IPS-20b (cell line): Measurements from ENCODE around the gene AGTPBP1.
"Not testable (repeated sequence)": the region's sequence is repeated elsewhere in the genome, so short reads cannot be mapped to it uniquely, and the experiment has no call there.

Experiments used
- H3K27ac ChIP-seq: one replicate; pipeline ENCODE4 v1.5.1; 2013; ENCODE audit warnings: low read length
- H3K27me3 ChIP-seq: 2 replicates; pipeline ENCODE4 v1.6.1; 2013; ENCODE audit warnings: mild to moderate bottlenecking, low read length, inconsistent platforms; ENCODE audit not compliant: insufficient read depth
- H3K36me3 ChIP-seq: 2 replicates; pipeline ENCODE4 v1.6.1; 2013; ENCODE audit warnings: low read depth, mild to moderate bottlenecking, inconsistent platforms, low read length, moderate library complexity; ENCODE audit not compliant: insufficient read depth
- H3K4me1 ChIP-seq: 2 replicates; pipeline ENCODE4 v1.6.1; 2013; ENCODE audit warnings: mild to moderate bottlenecking, control low read depth, inconsistent platforms, low read length, moderate library complexity; ENCODE audit not compliant: insufficient read depth
- H3K4me3 ChIP-seq: 2 replicates; pipeline ENCODE4 v1.5.1; 2013; ENCODE audit warnings: mild to moderate bottlenecking, low read length, inconsistent platforms
- H3K9ac ChIP-seq: 2 replicates; pipeline ENCODE4 v1.6.1; 2013; ENCODE audit warnings: low read depth, mild to moderate bottlenecking, inconsistent platforms, low read length, moderate library complexity
- H3K9me3 ChIP-seq: 2 replicates; pipeline ENCODE4 v1.6.1; 2013; ENCODE audit warnings: mild to moderate bottlenecking, low read depth, low read length, inconsistent platforms; ENCODE audit not compliant: insufficient read depth

AGTPBP1 gene

DNA sequence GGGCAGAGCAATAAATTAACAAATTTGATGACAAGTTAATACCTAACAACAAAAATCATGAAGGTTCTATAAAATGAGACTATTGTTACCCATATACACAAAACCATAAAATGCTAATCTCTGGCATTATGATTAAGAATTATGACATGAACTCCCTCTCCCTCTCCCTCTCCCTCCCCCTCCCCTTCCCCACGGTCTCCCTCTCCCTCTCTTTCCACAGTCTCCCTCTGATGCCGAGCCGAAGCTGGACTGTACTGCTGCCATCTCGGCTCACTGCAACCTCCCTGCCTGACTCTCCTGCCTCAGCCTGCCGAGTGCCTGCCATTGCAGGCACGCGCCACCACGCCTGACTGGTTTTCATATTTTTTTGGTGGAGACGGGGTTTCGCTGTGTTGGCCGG lies 168.8 kb downstream of the AGTPBP1 start:
- not testable (repeated sequence) for H3K36me3 ChIP-seq, H3K27ac ChIP-seq, H3K9ac ChIP-seq, H3K4me1 ChIP-seq, H3K4me3 ChIP-seq, H3K9me3 ChIP-seq, H3K27me3 ChIP-seq

DNA sequence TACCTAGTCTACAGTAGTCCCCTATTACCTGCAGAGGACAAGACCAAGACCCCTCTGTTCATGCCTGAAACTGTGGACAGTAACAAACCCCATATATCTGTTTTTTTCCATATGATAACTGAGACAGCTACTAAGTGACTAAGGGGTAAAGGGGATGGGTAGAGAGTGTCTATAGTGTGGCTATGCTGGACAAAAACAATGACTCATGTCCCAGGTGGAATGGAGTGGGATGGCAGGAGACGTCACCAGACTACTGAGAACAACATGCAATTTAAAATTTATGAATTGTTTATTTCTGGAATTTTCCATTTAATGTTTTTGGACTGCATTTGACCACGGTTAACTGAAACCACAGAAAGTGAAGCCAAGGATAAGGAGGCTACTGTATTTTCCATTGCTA lies 171.8 kb downstream of the AGTPBP1 start:
- Histone ChIP-seq H3K9me3 (no peaks in the 10 kb centered on the region), H3K27ac (no peak overlapping the region), H3K36me3 (0 out of 2 replicates have a peak, but pooled peaks cover 4% of the 10 kb centered on the region), H3K4me1 (no peaks in the 10 kb centered on the region), H3K4me3 (no peak overlapping the region), H3K27me3 (no peaks in the 10 kb centered on the region), H3K9ac (no peak overlapping the region)

DNA sequence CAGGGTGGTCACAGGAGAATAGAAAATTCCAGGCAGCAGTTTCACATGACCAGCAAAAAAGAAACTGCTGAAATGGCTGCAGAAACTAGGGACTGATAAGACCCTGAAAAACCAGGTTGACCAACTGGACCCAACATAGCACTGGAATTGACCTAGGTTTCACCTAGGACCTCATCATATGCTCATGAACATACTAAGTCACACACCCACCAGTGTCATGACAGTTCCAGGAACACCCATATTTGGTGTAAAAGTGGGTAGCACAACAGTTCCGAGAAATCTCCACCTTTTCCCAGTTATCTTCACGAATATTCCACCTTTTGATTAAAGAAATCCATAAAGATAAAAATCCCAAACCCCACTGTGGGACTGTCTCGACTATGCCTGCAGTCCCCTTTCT lies 182.2 kb downstream of the AGTPBP1 start:
- Histone ChIP-seq H3K27ac (no peak overlapping the region), H3K9me3 (no peaks in the 10 kb centered on the region), H3K4me1 (peaks cover under 1% of the 10 kb centered on the region; the same call in 1 of the 2 replicates), H3K4me3 (no peak overlapping the region), H3K9ac (no peak overlapping the region), H3K27me3 (no peaks in the 10 kb centered on the region), H3K36me3 (0 out of 2 replicates have a peak, but pooled peaks cover under 1% of the 10 kb centered on the region)

DNA sequence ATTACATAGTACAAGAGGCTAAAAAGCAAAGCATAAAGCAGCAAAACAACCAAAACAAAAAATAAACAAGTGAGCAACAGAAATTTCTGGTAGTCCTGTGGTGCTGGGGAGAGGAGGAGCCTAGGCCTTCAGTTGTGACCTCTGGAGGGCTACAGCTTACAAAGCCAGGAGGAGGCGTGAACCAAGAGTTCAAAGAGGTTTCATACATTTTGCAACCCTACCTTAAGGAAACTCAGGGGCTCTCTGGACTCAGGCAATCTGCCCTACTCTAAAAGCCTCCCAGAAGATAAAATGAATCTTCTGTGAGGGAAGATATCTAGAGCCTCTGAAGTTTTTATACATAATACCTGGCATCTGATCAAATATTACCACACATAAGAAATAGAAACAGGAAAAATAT lies 187.4 kb downstream of the AGTPBP1 start:
- Histone ChIP-seq H3K4me1 (peaks cover 8% of the 10 kb centered on the region; the same call in 1 of the 2 replicates), H3K9me3 (no peaks in the 10 kb centered on the region), H3K36me3 (no peaks in the 10 kb centered on the region), H3K9ac (no peak overlapping the region), H3K4me3 (no peak overlapping the region), H3K27me3 (no peaks in the 10 kb centered on the region), H3K27ac (no peak overlapping the region)

GRCh38 chr9:85553475-85553874 lies 188.3 kb downstream of the AGTPBP1 start:
- Histone ChIP-seq H3K4me3 (no peak overlapping the region), H3K27ac (no peak overlapping the region), H3K9ac (no peak overlapping the region), H3K36me3 (no peaks in the 10 kb centered on the region), H3K4me1 (peaks cover 8% of the 10 kb centered on the region; the same call in 1 of the 2 replicates), H3K9me3 (no peaks in the 10 kb centered on the region), H3K27me3 (no peaks in the 10 kb centered on the region)

DNA sequence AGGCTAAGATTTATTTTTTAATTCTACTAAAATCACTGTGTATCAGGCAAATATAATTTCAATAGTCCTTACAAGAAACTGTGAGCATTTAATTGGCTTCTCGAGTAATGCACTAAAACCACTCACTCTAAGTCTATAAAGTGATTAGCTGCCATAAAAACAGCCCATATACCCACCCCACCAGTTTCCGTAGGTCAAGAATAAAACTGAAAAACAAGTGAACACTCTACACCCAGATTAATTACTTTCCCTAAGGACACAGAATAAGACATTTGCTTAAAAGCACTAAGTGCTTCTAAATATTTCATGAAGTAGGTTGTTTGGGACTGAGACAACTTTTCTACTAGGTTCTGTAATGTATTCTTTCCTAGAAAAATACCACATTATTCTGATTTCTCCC lies 194.2 kb downstream of the AGTPBP1 start:
- no peak overlapping the region for H3K27ac ChIP-seq
- H3K36me3 ChIP-seq: no peaks in the 10 kb centered on the region
- no peak overlapping the region for H3K9ac ChIP-seq
- H3K4me1 ChIP-seq: peaks cover 12% of the 10 kb centered on the region
- no peak overlapping the region for H3K4me3 ChIP-seq
- H3K27me3 ChIP-seq: no peaks in the 10 kb centered on the region
- no peaks in the 10 kb centered on the region for H3K9me3 ChIP-seq

GRCh38 chr9:85543196-85543595 lies 198.6 kb downstream of the AGTPBP1 start:
- Histone ChIP-seq H3K4me1 (peaks cover 17% of the 10 kb centered on the region), H3K27me3 (no peaks in the 10 kb centered on the region), H3K27ac (no peak overlapping the region), H3K4me3 (no peak overlapping the region), H3K9ac (no peak overlapping the region), H3K9me3 (no peaks in the 10 kb centered on the region), H3K36me3 (no peaks in the 10 kb centered on the region)

DNA sequence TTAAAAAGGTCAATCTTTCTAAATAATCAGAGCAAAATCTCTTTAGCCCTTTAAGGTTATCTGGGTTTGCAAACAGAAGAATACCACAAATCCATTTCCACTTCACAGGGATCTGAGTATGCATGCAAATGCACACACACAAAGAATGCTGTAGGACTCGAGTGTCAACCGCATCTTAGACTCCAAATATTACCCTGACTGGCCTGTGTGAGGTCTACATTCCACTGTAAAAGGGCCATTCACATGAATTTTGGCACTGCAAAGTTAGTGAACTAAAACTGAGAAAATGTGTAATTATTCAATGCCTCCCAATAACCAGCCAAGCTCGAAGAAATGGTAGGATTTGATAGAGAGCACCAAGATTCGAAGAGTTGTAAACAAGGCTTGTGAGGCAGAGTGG lies 199.9 kb downstream of the AGTPBP1 start:
- H3K9me3 ChIP-seq: no peaks in the 10 kb centered on the region
- no peak overlapping the region for H3K27ac ChIP-seq

GRCh38 chr9:85536514-85536913 lies 205.2 kb downstream of the AGTPBP1 start:
- Histone ChIP-seq H3K27ac (no peak overlapping the region), H3K4me1 (peaks cover under 1% of the 10 kb centered on the region; the same call in 1 of the 2 replicates), H3K9me3 (no peaks in the 10 kb centered on the region), H3K27me3 (no peaks in the 10 kb centered on the region), H3K9ac (no peak overlapping the region), H3K4me3 (no peak overlapping the region), H3K36me3 (no peaks in the 10 kb centered on the region)

More for the DNA sequence above, 199.9 kb downstream of the AGTPBP1 start:
- Histone ChIP-seq H3K4me1 (peaks cover 17% of the 10 kb centered on the region), H3K36me3 (no peaks in the 10 kb centered on the region), H3K4me3 (no peak overlapping the region), H3K27me3 (no peaks in the 10 kb centered on the region), H3K9ac (no peak overlapping the region)

DNA sequence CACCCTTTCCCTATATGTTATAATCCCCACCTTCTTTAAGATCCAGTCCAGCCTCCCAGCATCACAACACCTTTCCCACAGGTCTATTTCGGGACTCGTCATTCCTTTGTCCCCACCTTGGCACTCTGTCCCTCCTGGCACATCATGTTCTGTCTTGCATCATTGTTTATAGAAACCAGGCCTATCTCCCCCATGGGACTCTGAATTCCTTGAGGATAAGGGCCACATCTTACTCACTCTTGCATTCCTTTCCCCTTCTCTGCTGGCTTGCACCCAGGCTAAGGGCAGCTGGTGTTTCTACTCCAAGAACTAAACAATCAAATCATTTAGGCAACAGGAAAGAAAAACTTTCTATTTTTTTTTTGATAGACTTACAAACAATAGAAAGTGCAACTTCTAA lies 205.7 kb downstream of the AGTPBP1 start:
- Histone ChIP-seq H3K27me3 (no peaks in the 10 kb centered on the region), H3K36me3 (no peaks in the 10 kb centered on the region), H3K4me1 (no peaks in the 10 kb centered on the region; the same call in 1 of the 2 replicates), H3K9ac (no peak overlapping the region), H3K27ac (no peak overlapping the region), H3K9me3 (no peaks in the 10 kb centered on the region), H3K4me3 (no peak overlapping the region)

DNA sequence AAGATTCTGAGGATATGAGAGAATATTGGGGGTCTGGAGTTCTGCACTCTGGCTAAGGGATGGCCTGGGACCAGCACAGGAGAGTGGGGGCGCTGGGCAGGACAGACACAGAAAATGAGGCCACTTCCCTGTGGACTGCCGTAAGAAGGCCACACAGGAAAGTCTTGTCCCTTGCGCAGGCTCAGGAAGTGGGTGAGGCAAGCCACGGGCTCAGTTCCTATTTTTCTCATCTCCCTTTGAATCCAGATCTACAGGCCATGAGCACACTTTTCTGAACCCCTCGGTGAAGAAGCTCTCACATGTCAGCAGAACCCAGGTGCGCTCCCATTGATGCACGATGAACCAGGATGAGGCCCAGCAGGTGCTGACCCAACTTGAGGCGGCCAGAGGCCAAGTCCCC lies 207.4 kb downstream of the AGTPBP1 start:
- H3K4me3 ChIP-seq: no peak overlapping the region
- no peaks in the 10 kb centered on the region for H3K36me3 ChIP-seq
- H3K27ac ChIP-seq: no peak overlapping the region

DNA sequence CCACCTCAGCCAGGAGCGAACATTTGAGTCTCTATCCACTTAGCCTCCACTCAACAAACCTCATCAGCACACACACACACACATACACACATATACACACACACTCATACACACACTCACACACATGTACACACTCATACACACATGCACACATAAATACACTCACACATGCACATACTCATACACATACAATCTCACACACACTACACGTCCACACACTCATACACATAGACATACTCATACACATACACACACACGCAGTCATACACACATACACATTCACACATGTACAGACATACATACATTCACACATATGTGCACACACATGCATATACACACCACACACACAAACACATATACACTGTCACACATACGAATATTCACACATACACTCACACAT lies 208.2 kb downstream of the AGTPBP1 start:
- H3K9ac ChIP-seq: no peak overlapping the region
- H3K4me3 ChIP-seq: no peak overlapping the region
- H3K27ac ChIP-seq: no peak overlapping the region
- no peaks in the 10 kb centered on the region for H3K36me3 ChIP-seq
- no peaks in the 10 kb centered on the region for H3K9me3 ChIP-seq
- no peaks in the 10 kb centered on the region for H3K4me1 ChIP-seq
- H3K27me3 ChIP-seq: no peaks in the 10 kb centered on the region

More for the DNA sequence above, 207.4 kb downstream of the AGTPBP1 start:
- no peaks in the 10 kb centered on the region for H3K4me1 ChIP-seq
- H3K9me3 ChIP-seq: no peaks in the 10 kb centered on the region
- no peaks in the 10 kb centered on the region for H3K27me3 ChIP-seq
- H3K9ac ChIP-seq: no peak overlapping the region

DNA sequence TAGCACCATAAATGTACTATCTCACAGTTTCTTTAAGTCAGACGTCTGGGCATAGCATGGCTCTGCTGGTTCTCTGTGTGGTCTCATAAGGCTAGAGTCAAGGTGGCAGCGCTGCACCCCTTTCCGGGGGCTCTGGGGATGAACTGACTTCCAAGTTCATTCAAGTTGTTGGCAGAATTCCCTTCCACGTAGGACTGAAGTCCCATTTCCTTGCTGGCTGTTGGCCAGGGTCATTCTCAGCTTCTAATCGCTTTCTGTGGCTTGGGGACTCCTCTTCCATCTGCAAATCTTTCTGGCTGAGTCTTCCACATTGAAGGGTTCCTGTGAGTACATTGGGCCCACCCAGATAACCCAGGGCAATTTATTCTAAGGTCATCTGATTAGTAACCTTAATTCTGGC lies 211.0 kb downstream of the AGTPBP1 start:
- H3K9ac ChIP-seq: no peak overlapping the region
- H3K4me3 ChIP-seq: no peak overlapping the region
- no peaks in the 10 kb centered on the region for H3K27me3 ChIP-seq
- no peaks in the 10 kb centered on the region for H3K4me1 ChIP-seq
- H3K27ac ChIP-seq: no peak overlapping the region
- no peaks in the 10 kb centered on the region for H3K9me3 ChIP-seq
- H3K36me3 ChIP-seq: no peaks in the 10 kb centered on the region
